Testis (tissue), 2 donors: ENCODE results near the gene MRAP2.

Experiments used
- CTCF ChIP-seq, 3 experiments: fragments of 450-650 bp in 2 of 3; fragments of 200-600 bp in 1 of 3; sonication (generic) in 1 of 3; IDR thresholded peaks; one replicate each; pipeline ENCODE4 v1.5.1; 2016 to 2019; ENCODE audit warnings: antibody characterized with exemption in 3 of 3, mild to moderate bottlenecking in 2 of 3, moderate library complexity in 1 of 3
- POLR2A ChIP-seq: fragments of 450-650 bp; IDR thresholded peaks from one replicate; pipeline ENCODE4 v1.6.1; 2017; ENCODE audit warnings: antibody characterized with exemption, mild to moderate bottlenecking, moderate library complexity

DNA sequence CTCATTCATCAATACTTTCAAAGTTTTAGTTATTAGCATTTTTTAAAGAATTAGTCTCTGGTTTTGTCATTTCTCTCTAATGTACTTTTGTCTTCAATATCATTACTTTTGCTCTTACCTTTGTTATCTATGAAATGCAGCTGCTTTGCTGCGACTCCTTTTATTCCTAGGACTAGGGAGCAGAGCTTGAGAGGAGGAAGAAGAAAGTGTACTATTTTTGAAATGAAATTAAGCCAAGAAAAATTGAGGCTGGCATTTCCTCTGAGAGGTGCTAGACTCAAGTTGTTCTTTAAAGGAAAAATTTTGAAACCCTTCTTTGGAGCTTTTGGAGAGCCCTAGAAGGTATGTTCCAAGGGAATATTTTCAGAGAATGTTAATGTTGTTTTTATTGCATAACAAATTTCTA, 48.3 kb upstream of the MRAP2 start:
- TF ChIP-seq CTCF (IDR thresholded peaks at IDR 0.05) (no peak), POLR2A (no peak)
